Endothelial cell of umbilical vein (primary cell): ENCODE measurements around the gene FER. TPM values are rescaled to one million over a fixed set of nuclear protein-coding genes. Genes with fewer than 3 reads are reported as not detected.

ENCODE experiments used
- BruUV-seq: library from RNA; stranded (reverse); fragments of 400-500 nt; replicated peaks from 2 replicates; lab custom pipeline; 2021; lab: Mats Ljungman, UMichigan
- CTCF ChIA-PET: fragments of 300-600, 350-600 bp; sonication (Branson Sonifier 250); formaldehyde crosslinking; loops from one replicate; lab custom pipeline; 2021; ENCODE audit warnings: antibody characterized with exemption, inconsistent platforms; lab: Charles Lee
- POLR2A ChIA-PET: fragments of 300-600, 350-600 bp; sonication (Branson Sonifier 250); formaldehyde crosslinking; loops from one replicate; lab custom pipeline; 2021; ENCODE audit warnings: antibody characterized with exemption, inconsistent platforms; lab: Charles Lee
- DNase-seq: peaks from one replicate; pipeline ENCODE4 v3.0.0-alpha.2; 2011; ENCODE audit warnings: low read depth, low spot score
- FAIRE-seq: peaks from 2 replicates; lab custom pipeline; 2011; peaks lifted over from hg19 to GRCh38; lab: Jason Lieb, UNC
- H2AFZ ChIP-seq: 2 replicates; pipeline ENCODE4 v1.6.0; 2012; ENCODE audit warnings: low read depth, low read length, control low read depth, inconsistent platforms
- H3K27ac ChIP-seq: 2 replicates; pipeline ENCODE4 v1.5.1; 2011; ENCODE audit warnings: low read depth, mild to moderate bottlenecking, control low read depth, low read length, moderate library complexity; ENCODE audit not compliant: insufficient read depth
- H3K27me3 ChIP-seq, 2 experiments: 2 replicates each; pipeline versions ENCODE4 v1.6.0 to v1.6.1; 2011; ENCODE audit warnings: low read length in 2 of 2, mixed read lengths in 1 of 2; ENCODE audit not compliant: control insufficient read depth in 2 of 2, insufficient read depth in 2 of 2
- H3K36me3 ChIP-seq, 2 experiments: 2 replicates in 1 of 2; 3 replicates in 1 of 2; pipeline ENCODE4 v1.5.1; 2011; ENCODE audit warnings: low read length in 2 of 2, mild to moderate bottlenecking in 1 of 2, moderate library complexity in 1 of 2; ENCODE audit not compliant: control insufficient read depth in 2 of 2, insufficient read depth in 2 of 2; ENCODE audit errors: extremely low read depth in 1 of 2
- H3K4me1 ChIP-seq: 3 replicates; pipeline ENCODE4 v1.5.1; 2011; ENCODE audit warnings: mild to moderate bottlenecking, low read length; ENCODE audit not compliant: control insufficient read depth, insufficient read depth; ENCODE audit errors: extremely low read depth
- H3K4me2 ChIP-seq: 2 replicates; pipeline ENCODE4 v1.6.1; 2011; ENCODE audit warnings: low read length, control low read depth, mixed read lengths; ENCODE audit not compliant: insufficient read depth
- H3K4me3 ChIP-seq, 3 experiments: fragments of 200-600 bp in 1 of 3; sonication (generic), shearing (Covaris generic) in 1 of 3; replicated peaks in 1 of 3; 2 replicates each; pipeline ENCODE4 v1.5.1; 2011 to 2016; ENCODE audit warnings: control low read depth in 3 of 3, low read length in 3 of 3, mild to moderate bottlenecking in 2 of 3, inconsistent platforms in 1 of 3, low read depth in 1 of 3, moderate library complexity in 1 of 3; ENCODE audit not compliant: insufficient read depth in 1 of 3
- H3K79me2 ChIP-seq: 2 replicates; pipeline ENCODE4 v1.6.0; 2012; ENCODE audit warnings: low read length, inconsistent platforms; ENCODE audit not compliant: control insufficient read depth, insufficient read depth
- H3K9ac ChIP-seq: replicated peaks from 2 replicates; pipeline ENCODE3; 2011; ENCODE audit warnings: low read length, control low read depth; ENCODE audit not compliant: insufficient read depth; ENCODE audit errors: extremely low read depth
- H3K9me1 ChIP-seq: replicated peaks from 3 replicates; pipeline ENCODE4 v1.6.0; 2011; ENCODE audit warnings: mild to moderate bottlenecking, low read length; ENCODE audit not compliant: control insufficient read depth, insufficient read depth; ENCODE audit errors: extremely low read depth
- H3K9me3 ChIP-seq: replicated peaks from 2 replicates; pipeline ENCODE4 v1.5.1; 2012; ENCODE audit warnings: low read length, inconsistent platforms; ENCODE audit not compliant: control insufficient read depth, insufficient read depth
- H4K20me1 ChIP-seq: replicated peaks from 2 replicates; pipeline ENCODE3; 2011; ENCODE audit warnings: mild to moderate bottlenecking, low read length; ENCODE audit not compliant: control insufficient read depth, insufficient read depth; ENCODE audit errors: extremely low read depth
- EZH2 ChIP-seq: IDR thresholded peaks from 2 replicates; pipeline ENCODE4 v1.6.1; 2012; ENCODE audit warnings: borderline replicate concordance, low read depth, mild to moderate bottlenecking, moderate library complexity, low read length, inconsistent platforms; ENCODE audit not compliant: severe bottlenecking
- FOS ChIP-seq: IDR thresholded peaks from 2 replicates; pipeline ENCODE4 v1.6.1; 2011; ENCODE audit warnings: mild to moderate bottlenecking, low read length, moderate library complexity, borderline replicate concordance; ENCODE audit not compliant: insufficient read depth
- GATA2 ChIP-seq: IDR thresholded peaks from 2 replicates; pipeline ENCODE4 v1.7.0; 2011; ENCODE audit warnings: low read depth, mild to moderate bottlenecking, moderate library complexity, mixed read lengths, low read length; ENCODE audit not compliant: insufficient read length, insufficient read depth
- JUN ChIP-seq: IDR thresholded peaks from 2 replicates; pipeline ENCODE4 v1.6.1; 2011; ENCODE audit warnings: borderline replicate concordance, low read depth; ENCODE audit not compliant: insufficient read length, insufficient read depth
- MYC ChIP-seq: IDR thresholded peaks from one replicate; pipeline ENCODE4 v1.6.1; 2011; ENCODE audit warnings: mild to moderate bottlenecking, low read depth, low read length
- POLR2A ChIP-seq: IDR thresholded peaks from 2 replicates; pipeline ENCODE4 v1.6.1; 2012; ENCODE audit warnings: low read depth, mild to moderate bottlenecking, control low read depth, low read length
- POLR2AphosphoS5 ChIP-seq: IDR thresholded peaks from 2 replicates; pipeline ENCODE4 v1.6.1; 2012; ENCODE audit warnings: low read depth, mild to moderate bottlenecking, control low read depth, low read length, moderate library complexity; ENCODE audit not compliant: insufficient read depth
- dilution Hi-C: fragments of 300-500 bp; cut with MboI; formaldehyde crosslinking; loops from one replicate; pipeline ENCODE4 v1.15.0; 2019; ENCODE audit warnings: low sequenced_read_pairs; ENCODE audit not compliant: extremely low pct_ligation_motif_present
- intact Hi-C: fragments of 100-400 bp; cut with micrococcal nuclease; formaldehyde crosslinking; loops from one replicate; pipeline ENCODE4 v1.10.0; 2022
- polyA plus RNA-seq, 4 experiments: library from polyadenylated mRNA; depleted of rRNA in 3 of 4; stranded (reverse) in 3 of 4; unstranded in 1 of 4; fragments of >200 nt; gene quantifications; 2 replicates each; pipeline versions ENCODE4 v1.2.1 to v1.2.3, GENCODE V29; 2011 to 2012; ENCODE audit warnings: missing spikeins in 1 of 4
- total RNA-seq: library from RNA; stranded (reverse); gene quantifications from 2 replicates; pipeline ENCODE4 v1.2.3, GENCODE V29; 2021
- TF ChIP-seq, protein P1 (sequence below): IDR thresholded peaks from 2 replicates; pipeline ENCODE4 v1.6.1; 2011; ENCODE audit not compliant: insufficient read depth, insufficient read length
- TF ChIP-seq, protein P2 (sequence below), 2 donors: IDR thresholded peaks; 1 replicate in 1 of 2; 2 replicates in 1 of 2; pipeline ENCODE4 v1.5.1; 2011; ENCODE audit warnings: low read length in 2 of 2, mild to moderate bottlenecking in 2 of 2, moderate library complexity in 2 of 2, control low read depth in 1 of 2, inconsistent platforms in 1 of 2, low read depth in 1 of 2; ENCODE audit not compliant: insufficient read depth in 1 of 2; ENCODE audit errors: extremely low read depth in 1 of 2

Gene FER
- total and polyA plus RNA-seq, 2 donors (not counting 3 experiments of a cell fraction or from before 2014, with no cell fraction given): 2.3 to 27.5 TPM

DNA sequence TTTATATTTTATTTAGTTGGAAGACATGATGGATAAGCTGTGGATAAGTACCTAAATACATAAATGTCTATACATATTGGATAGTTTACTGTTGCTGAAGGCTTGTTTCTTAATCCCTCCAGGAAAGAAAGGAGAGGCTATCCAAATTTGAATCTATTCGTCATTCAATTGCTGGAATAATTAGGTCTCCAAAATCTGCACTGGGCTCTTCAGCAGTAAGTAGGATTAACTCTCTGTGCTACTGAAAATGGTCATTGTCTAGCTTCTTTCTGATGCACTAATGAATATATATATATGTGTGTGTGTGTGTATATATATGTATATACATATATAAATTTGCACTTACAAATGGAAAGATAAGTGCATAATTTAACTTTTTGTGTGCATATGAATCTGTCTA is 198.3 kb downstream of the FER start:
- Histone ChIP-seq H3K9ac (no peak overlapping the region), H3K4me3 (no peak overlapping the region), H3K9me1 (no peaks in the 10 kb centered on the region), H3K27ac (no peak overlapping the region), H3K4me2 (no peak overlapping the region), H4K20me1 (no peaks in the 10 kb centered on the region), H3K79me2 (no peaks in the 10 kb centered on the region), H3K27me3 (no peaks in the 10 kb centered on the region), H3K9me3 (no peaks in the 10 kb centered on the region), H2AFZ (no peak overlapping the region), H3K4me1 (no peaks in the 10 kb centered on the region), H3K36me3 (no peaks in the 10 kb centered on the region)
- CTCF ChIA-PET: no interaction called here
- no peak for FAIRE-seq
- POLR2A ChIA-PET: no interaction called here
- no peak for DNase-seq
- no TSS peak for BruUV-seq
- TF ChIP-seq MYC (no peak), EZH2 (no peak), JUN (no peak), FOS (no peak), POLR2A (no peak), GATA2 (no peak), POLR2AphosphoS5 (no peak)
- TF ChIP-seq, protein P1, sequence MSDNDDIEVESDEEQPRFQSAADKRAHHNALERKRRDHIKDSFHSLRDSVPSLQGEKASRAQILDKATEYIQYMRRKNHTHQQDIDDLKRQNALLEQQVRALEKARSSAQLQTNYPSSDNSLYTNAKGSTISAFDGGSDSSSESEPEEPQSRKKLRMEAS: no peak
- TF ChIP-seq, protein P2, sequence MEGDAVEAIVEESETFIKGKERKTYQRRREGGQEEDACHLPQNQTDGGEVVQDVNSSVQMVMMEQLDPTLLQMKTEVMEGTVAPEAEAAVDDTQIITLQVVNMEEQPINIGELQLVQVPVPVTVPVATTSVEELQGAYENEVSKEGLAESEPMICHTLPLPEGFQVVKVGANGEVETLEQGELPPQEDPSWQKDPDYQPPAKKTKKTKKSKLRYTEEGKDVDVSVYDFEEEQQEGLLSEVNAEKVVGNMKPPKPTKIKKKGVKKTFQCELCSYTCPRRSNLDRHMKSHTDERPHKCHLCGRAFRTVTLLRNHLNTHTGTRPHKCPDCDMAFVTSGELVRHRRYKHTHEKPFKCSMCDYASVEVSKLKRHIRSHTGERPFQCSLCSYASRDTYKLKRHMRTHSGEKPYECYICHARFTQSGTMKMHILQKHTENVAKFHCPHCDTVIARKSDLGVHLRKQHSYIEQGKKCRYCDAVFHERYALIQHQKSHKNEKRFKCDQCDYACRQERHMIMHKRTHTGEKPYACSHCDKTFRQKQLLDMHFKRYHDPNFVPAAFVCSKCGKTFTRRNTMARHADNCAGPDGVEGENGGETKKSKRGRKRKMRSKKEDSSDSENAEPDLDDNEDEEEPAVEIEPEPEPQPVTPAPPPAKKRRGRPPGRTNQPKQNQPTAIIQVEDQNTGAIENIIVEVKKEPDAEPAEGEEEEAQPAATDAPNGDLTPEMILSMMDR (IDR thresholded peaks at IDR 0.05; ENCODE audit: extremely low read depth in 1 of 2, insufficient read depth in 1 of 2, low read depth in 1 of 2, low read length in 2 of 2): no peak
- dilution Hi-C loops: no loop called here
- intact Hi-C loops: no loop called here
